ENCODE results near the gene INPP4B. TPM values are rescaled to one million over a fixed set of nuclear protein-coding genes. Genes with fewer than 3 reads are reported as not detected.

INPP4B gene
- total RNA-seq, 1 donor from 2014 or later: 4.9 TPM

- no peak overlapping the region for H3K4me3 Mint-ChIP-seq (ENCODE audit: unreplicated experiment)
- H3K27me3 Mint-ChIP-seq (ENCODE audit: unreplicated experiment): no peaks in the 10 kb centered on the region
- no peaks in the 10 kb centered on the region for H3K36me3 Mint-ChIP-seq (ENCODE audit: low read depth, unreplicated experiment)
- TF ChIP-seq CTCF (IDR thresholded peaks at IDR 0.05; ENCODE audit: unreplicated experiment): no peak
- no peaks in the 10 kb centered on the region for H3K9me3 Mint-ChIP-seq (ENCODE audit: unreplicated experiment)
- DNase-seq (ENCODE audit: low spot score): no peak
- no peak overlapping the region for H3K27ac Mint-ChIP-seq (ENCODE audit: unreplicated experiment)
- H3K4me1 Mint-ChIP-seq (ENCODE audit: unreplicated experiment): peaks cover 2% of the 10 kb centered on the region
Measured at GRCh38 chr4:142142366-142143054, 703.6 kb downstream of the INPP4B start.

- Mint-ChIP-seq H3K27ac (ENCODE audit: unreplicated experiment) (no peak overlapping the region), H3K4me1 (ENCODE audit: unreplicated experiment) (peaks cover 2% of the 10 kb centered on the region), H3K9me3 (ENCODE audit: unreplicated experiment) (no peaks in the 10 kb centered on the region), H3K36me3 (ENCODE audit: low read depth, unreplicated experiment) (no peaks in the 10 kb centered on the region), H3K4me3 (ENCODE audit: unreplicated experiment) (no peak overlapping the region), H3K27me3 (ENCODE audit: unreplicated experiment) (peaks cover 4% of the 10 kb centered on the region)
- no peak for TF ChIP-seq CTCF (IDR thresholded peaks at IDR 0.05; ENCODE audit: unreplicated experiment)
- DNase-seq (ENCODE audit: low spot score): no peak
Measured at GRCh38 chr4:142141224-142141623, 704.9 kb downstream of the INPP4B start.

GRCh38 chr4:142130666-142131065 lies 715.4 kb downstream of the INPP4B start:
- peaks cover 27% of the 10 kb centered on the region for H3K4me1 Mint-ChIP-seq (ENCODE audit: unreplicated experiment)
- no peak for TF ChIP-seq CTCF (IDR thresholded peaks at IDR 0.05; ENCODE audit: unreplicated experiment)
- no peak overlapping the region for H3K27ac Mint-ChIP-seq (ENCODE audit: unreplicated experiment)
- H3K4me3 Mint-ChIP-seq (ENCODE audit: unreplicated experiment): no peak overlapping the region
- H3K27me3 Mint-ChIP-seq (ENCODE audit: unreplicated experiment): peaks cover 1% of the 10 kb centered on the region
- no peaks in the 10 kb centered on the region for H3K9me3 Mint-ChIP-seq (ENCODE audit: unreplicated experiment)
- DNase-seq (ENCODE audit: low spot score): no peak
- no peaks in the 10 kb centered on the region for H3K36me3 Mint-ChIP-seq (ENCODE audit: low read depth, unreplicated experiment)

GRCh38 chr4:142129931-142130330 lies 716.2 kb downstream of the INPP4B start:
- peaks cover 1% of the 10 kb centered on the region for H3K27me3 Mint-ChIP-seq (ENCODE audit: unreplicated experiment)
- peak overlapping the region; percentile 62 for H3K27ac Mint-ChIP-seq (ENCODE audit: unreplicated experiment)
- H3K4me1 Mint-ChIP-seq (ENCODE audit: unreplicated experiment): peaks cover 34% of the 10 kb centered on the region
- no peaks in the 10 kb centered on the region for H3K9me3 Mint-ChIP-seq (ENCODE audit: unreplicated experiment)
- H3K4me3 Mint-ChIP-seq (ENCODE audit: unreplicated experiment): no peak overlapping the region
- no peak for TF ChIP-seq CTCF (IDR thresholded peaks at IDR 0.05; ENCODE audit: unreplicated experiment)
- no peaks in the 10 kb centered on the region for H3K36me3 Mint-ChIP-seq (ENCODE audit: low read depth, unreplicated experiment)
- DNase-seq (ENCODE audit: low spot score): no peak

GRCh38 chr4:142129473-142129872 lies 716.6 kb downstream of the INPP4B start:
- H3K4me3 Mint-ChIP-seq (ENCODE audit: unreplicated experiment): no peak overlapping the region
- no peaks in the 10 kb centered on the region for H3K9me3 Mint-ChIP-seq (ENCODE audit: unreplicated experiment)
- H3K27me3 Mint-ChIP-seq (ENCODE audit: unreplicated experiment): peaks cover 1% of the 10 kb centered on the region
- no peaks in the 10 kb centered on the region for H3K36me3 Mint-ChIP-seq (ENCODE audit: low read depth, unreplicated experiment)
- no peak for TF ChIP-seq CTCF (IDR thresholded peaks at IDR 0.05; ENCODE audit: unreplicated experiment)
- DNase-seq (ENCODE audit: low spot score): no peak
- H3K4me1 Mint-ChIP-seq (ENCODE audit: unreplicated experiment): peaks cover 37% of the 10 kb centered on the region
- H3K27ac Mint-ChIP-seq (ENCODE audit: unreplicated experiment): peak overlapping the region; percentile 62

All from endothelial cell (in vitro differentiated cells).